Measurements from ENCODE around the gene SGPP2. TPM values are rescaled to one million over a fixed set of nuclear protein-coding genes. Genes with fewer than 3 reads are reported as not detected.

Gene SGPP2
- polyA plus RNA-seq, 3 donors: not detected

DNA sequence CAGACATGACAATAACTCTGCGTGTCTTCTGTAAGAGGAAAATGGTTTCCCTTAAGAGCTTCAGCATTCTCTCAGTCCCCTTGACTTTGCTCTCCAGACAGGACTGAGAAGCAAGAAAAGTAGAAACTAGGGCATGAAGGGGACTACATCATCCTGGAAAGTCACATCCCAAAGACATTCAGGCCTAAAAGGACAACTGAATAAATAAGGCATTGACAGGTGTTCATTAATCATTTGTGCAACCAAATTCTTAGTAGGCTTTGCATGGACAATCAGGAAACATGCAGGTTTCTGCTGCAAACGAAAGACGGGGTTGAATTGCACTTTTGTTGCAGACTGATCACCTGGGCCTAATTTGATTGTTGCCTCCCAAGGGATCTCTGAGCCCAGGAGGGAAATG, 1.2 kb upstream of the SGPP2 start:
- H3K4me1 Mint-ChIP-seq: peaks cover 22% of the 10 kb centered on the region
- peaks cover 5 to 14% of the 10 kb centered on the region in 2 donors for H3K36me3 Mint-ChIP-seq
- no peak for DNase-seq
- no peak overlapping the region for H3K4me3 ChIP-seq (replicated peaks in 1 of 3; ENCODE audit: low read depth in 2 of 3, low read length in 3 of 3)
- H3K9me3 ChIP-seq (replicated peaks in 1 of 2; ENCODE audit: control insufficient read depth in 1 of 2, insufficient read depth in 1 of 2, low read length in 2 of 2): peaks cover 0 to 13% of the 10 kb centered on the region in 2 donors
- H3K4me1 ChIP-seq (ENCODE audit: control insufficient read depth in 1 of 2, insufficient read depth in 2 of 2, low read length in 2 of 2): peaks cover 10 to 18% of the 10 kb centered on the region in 2 donors
- H3K79me2 ChIP-seq (ENCODE audit: insufficient read depth, low read length): no peaks in the 10 kb centered on the region
- no peak overlapping the region for H2AFZ ChIP-seq (ENCODE audit: insufficient read depth, low read depth, low read length, poor library complexity, severe bottlenecking)
- H3K27ac ChIP-seq (ENCODE audit: low read depth in 1 of 2, low read length in 2 of 2): no peak overlapping the region
- H3K36me3 ChIP-seq (replicated peaks in 1 of 2; ENCODE audit: control insufficient read depth in 1 of 2, insufficient read depth in 2 of 2, low read length in 2 of 2): no peaks in the 10 kb centered on the region
- H3K27me3 ChIP-seq (ENCODE audit: control insufficient read depth in 2 of 2, insufficient read depth in 2 of 2, low read length in 2 of 2): peaks cover 53 to 59% of the 10 kb centered on the region in 2 donors
- peak overlapping the region in 1 of 2 donors; percentile 89 for H3K4me3 Mint-ChIP-seq
- peak overlapping the region in 1 of 7 donors; percentile 42 for H3K27ac Mint-ChIP-seq
- no peak overlapping the region for H3K9ac ChIP-seq (ENCODE audit: insufficient read depth, low read length, poor library complexity, severe bottlenecking)
- H4K20me1 ChIP-seq (ENCODE audit: insufficient read depth, low read length): no peaks in the 10 kb centered on the region
- H3K9me3 Mint-ChIP-seq: peaks cover 0 to 23% (median 9%) of the 10 kb centered on the region in 7 donors
- peaks cover 60 to 69% (median 62%) of the 10 kb centered on the region in 3 donors for H3K27me3 Mint-ChIP-seq (ENCODE audit: low read depth in 3 of 3)
- H3K4me2 ChIP-seq (replicated peaks; ENCODE audit: extremely low read depth, low read length, poor library complexity, severe bottlenecking): no peak overlapping the region
- 67% methylated on average over 2 of the region's 3 CpGs for WGBS (ENCODE audit: insufficient coverage)
- TF ChIP-seq, protein P1, sequence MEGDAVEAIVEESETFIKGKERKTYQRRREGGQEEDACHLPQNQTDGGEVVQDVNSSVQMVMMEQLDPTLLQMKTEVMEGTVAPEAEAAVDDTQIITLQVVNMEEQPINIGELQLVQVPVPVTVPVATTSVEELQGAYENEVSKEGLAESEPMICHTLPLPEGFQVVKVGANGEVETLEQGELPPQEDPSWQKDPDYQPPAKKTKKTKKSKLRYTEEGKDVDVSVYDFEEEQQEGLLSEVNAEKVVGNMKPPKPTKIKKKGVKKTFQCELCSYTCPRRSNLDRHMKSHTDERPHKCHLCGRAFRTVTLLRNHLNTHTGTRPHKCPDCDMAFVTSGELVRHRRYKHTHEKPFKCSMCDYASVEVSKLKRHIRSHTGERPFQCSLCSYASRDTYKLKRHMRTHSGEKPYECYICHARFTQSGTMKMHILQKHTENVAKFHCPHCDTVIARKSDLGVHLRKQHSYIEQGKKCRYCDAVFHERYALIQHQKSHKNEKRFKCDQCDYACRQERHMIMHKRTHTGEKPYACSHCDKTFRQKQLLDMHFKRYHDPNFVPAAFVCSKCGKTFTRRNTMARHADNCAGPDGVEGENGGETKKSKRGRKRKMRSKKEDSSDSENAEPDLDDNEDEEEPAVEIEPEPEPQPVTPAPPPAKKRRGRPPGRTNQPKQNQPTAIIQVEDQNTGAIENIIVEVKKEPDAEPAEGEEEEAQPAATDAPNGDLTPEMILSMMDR (IDR thresholded peaks at IDR 0.05): no peak
- intact Hi-C loops (cut with micrococcal nuclease): loop anchor here in 1 of 2 donors (10.0 kb wide), 1 partner anchor 58 kb away; no protein-coding TSS in a partner anchor

DNA sequence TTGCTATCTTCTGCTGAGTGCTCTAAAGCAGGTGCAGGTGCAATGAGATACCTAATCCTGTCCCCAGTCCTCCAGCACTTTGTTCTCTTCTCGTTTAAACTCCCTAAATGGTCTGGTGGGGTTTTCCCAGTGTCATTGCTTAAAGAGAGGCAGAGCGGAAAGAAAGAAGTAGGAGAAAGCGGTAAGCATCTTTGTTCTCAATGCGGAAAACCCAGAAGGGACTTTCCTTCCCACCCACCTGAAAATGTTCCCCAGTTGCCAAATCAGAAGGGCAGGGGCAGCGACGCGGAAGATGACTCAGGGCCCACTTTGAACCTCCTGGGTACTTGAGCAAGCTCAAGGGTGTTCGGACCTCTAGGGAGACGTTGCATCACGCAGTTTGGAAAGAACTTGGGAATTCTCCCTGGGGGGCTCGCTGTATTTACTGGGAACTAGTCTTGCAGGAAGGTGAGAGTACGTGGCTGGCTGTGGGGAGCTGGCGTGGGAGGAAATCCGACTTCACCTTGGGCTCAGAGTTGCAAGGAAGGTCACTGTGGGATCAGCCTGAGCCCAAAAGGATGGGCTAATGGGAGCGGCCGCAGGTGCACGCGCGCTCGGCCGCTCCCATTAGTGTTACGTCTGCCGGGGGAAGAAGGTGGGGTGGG, 589 bp upstream of the SGPP2 start:
- no peaks in the 10 kb centered on the region for H3K79me2 ChIP-seq (ENCODE audit: insufficient read depth, low read length)
- Mint-ChIP-seq H3K4me1 (peaks cover 22% of the 10 kb centered on the region), H3K4me3 (peak overlapping the region; percentile 79 to 89), H3K36me3 (peaks cover 5 to 14% of the 10 kb centered on the region in 2 donors), H3K9me3 (peaks cover 0 to 23% (median 9%) of the 10 kb centered on the region in 7 donors), H3K27ac (peak overlapping the region in 2 of 7 donors; percentile 1 to 62), H3K27me3 (ENCODE audit: low read depth in 3 of 3) (peaks cover 60 to 71% (median 66%) of the 10 kb centered on the region in 3 donors)
- TF ChIP-seq, protein P1 (IDR thresholded peaks at IDR 0.05): no peak
- H4K20me1 ChIP-seq (ENCODE audit: insufficient read depth, low read length): no peaks in the 10 kb centered on the region
- peak overlapping the region in 2 of 3 experiments; percentile 13 to 73 for H3K4me3 ChIP-seq (replicated peaks in 1 of 3; ENCODE audit: low read depth in 2 of 3, low read length in 3 of 3)
- peak overlapping the region; percentile 6 for H2AFZ ChIP-seq (ENCODE audit: insufficient read depth, low read depth, low read length, poor library complexity, severe bottlenecking)
- H3K27ac ChIP-seq (ENCODE audit: low read depth in 1 of 2, low read length in 2 of 2): no peak overlapping the region
- peak overlapping the region; percentile 75 for H3K4me2 ChIP-seq (replicated peaks; ENCODE audit: extremely low read depth, low read length, poor library complexity, severe bottlenecking)
- no peak overlapping the region for H3K9ac ChIP-seq (ENCODE audit: insufficient read depth, low read length, poor library complexity, severe bottlenecking)
- H3K27me3 ChIP-seq (ENCODE audit: control insufficient read depth in 2 of 2, insufficient read depth in 2 of 2, low read length in 2 of 2): peaks cover 53 to 59% of the 10 kb centered on the region in 2 donors
- H3K36me3 ChIP-seq (replicated peaks in 1 of 2; ENCODE audit: control insufficient read depth in 1 of 2, insufficient read depth in 2 of 2, low read length in 2 of 2): no peaks in the 10 kb centered on the region
- H3K9me3 ChIP-seq (replicated peaks in 1 of 2; ENCODE audit: control insufficient read depth in 1 of 2, insufficient read depth in 1 of 2, low read length in 2 of 2): peaks cover 0 to 13% of the 10 kb centered on the region in 2 donors
- 6% methylated on average over 19 of the region's 23 CpGs for WGBS (ENCODE audit: insufficient coverage)
- intact Hi-C loops (cut with micrococcal nuclease): loop anchor here in 1 of 2 donors (10.0 kb wide), 1 partner anchor 59 kb away; no protein-coding TSS in a partner anchor
- DNase-seq: peak; percentile 28 to 96 (median 34)
- H3K4me1 ChIP-seq (ENCODE audit: control insufficient read depth in 1 of 2, insufficient read depth in 2 of 2, low read length in 2 of 2): peaks cover 10 to 18% of the 10 kb centered on the region in 2 donors
